Upper lobe of right lung (tissue), 1 donor: Measurements from ENCODE around the gene SCAMP1. TPM values are rescaled to one million over a fixed set of nuclear protein-coding genes. Genes with fewer than 3 reads are reported as not detected.

Experiments
- ATAC-seq: fragments of 200-7000 bp; cut with Tn5 transposase; one replicate; pipeline ENCODE4 v1.9.1; 2020; ENCODE audit warnings: mild to moderate bottlenecking, moderate library complexity
- DNase-seq: peaks from one replicate; pipeline ENCODE4 v3.0.0-alpha.2; 2020
- H3K27ac ChIP-seq: fragments of 200-600 bp; one replicate; pipeline ENCODE4 v1.8.0; 2022
- H3K27me3 ChIP-seq: fragments of 200-600 bp; one replicate; pipeline ENCODE4 v1.8.0; 2022; ENCODE audit warnings: mild to moderate bottlenecking
- H3K36me3 ChIP-seq: fragments of 200-600 bp; one replicate; pipeline ENCODE4 v1.8.0; 2022
- H3K4me1 ChIP-seq: fragments of 200-600 bp; one replicate; pipeline ENCODE4 v1.8.0; 2022
- H3K4me3 ChIP-seq: fragments of 200-600 bp; one replicate; pipeline ENCODE4 v1.8.0; 2022; ENCODE audit warnings: mild to moderate bottlenecking
- H3K9me3 ChIP-seq: fragments of 200-600 bp; one replicate; pipeline ENCODE4 v1.8.0; 2022
- intact Hi-C: fragments of 100-400 bp; cut with DNase I; formaldehyde crosslinking; loops from one replicate; pipeline ENCODE4 v1.11.0; 2022
- total RNA-seq: library from RNA; stranded (reverse); fragmentation: NEBNext Ultra II Directional; extraction: Animal tissue kit (Norgen Biotek cat#: 25700); gene quantifications from one replicate; pipeline ENCODE4 v1.2.1, GENCODE V29; 2021
- TF ChIP-seq, protein P1 (sequence below): fragments of 200-600 bp; IDR thresholded peaks from one replicate; pipeline ENCODE4 v1.8.0; 2022; ENCODE audit warnings: antibody characterized with exemption
- donor health status: DM: no; HTN: yes; CAD: no; lungs with severe emphysema.

SCAMP1 gene
- total RNA-seq, 1 donor from 2014 or later, result 35.9 TPM

DNA sequence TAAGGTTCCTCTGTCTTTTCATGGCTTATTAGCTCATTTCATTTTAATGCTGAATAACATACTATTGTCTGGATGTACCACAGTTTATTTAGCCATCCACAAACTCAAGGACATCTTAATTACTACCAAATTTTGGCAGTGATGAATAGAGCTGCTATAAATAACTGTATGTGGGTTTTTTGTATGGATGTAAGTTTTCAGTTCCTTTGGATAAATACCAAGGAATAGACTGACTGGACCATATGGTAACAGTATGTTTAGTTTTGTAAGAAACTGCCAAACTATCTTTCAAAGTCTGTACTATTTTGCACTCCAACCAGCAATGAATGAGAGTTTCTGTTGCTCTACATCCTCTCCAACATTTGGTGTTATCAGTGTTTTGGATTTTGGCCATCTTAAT is 38.7 kb downstream of the SCAMP1 start:
- DNase-seq, result no peak
- no peak overlapping the region for H3K4me3 ChIP-seq
- no peaks in the 10 kb centered on the region for H3K36me3 ChIP-seq
- H3K27ac ChIP-seq, result no peak overlapping the region
- intact Hi-C loops, result no loop called here
- H3K4me1 ChIP-seq, result no peaks in the 10 kb centered on the region
- H3K9me3 ChIP-seq, result no peaks in the 10 kb centered on the region
- TF ChIP-seq, protein P1, sequence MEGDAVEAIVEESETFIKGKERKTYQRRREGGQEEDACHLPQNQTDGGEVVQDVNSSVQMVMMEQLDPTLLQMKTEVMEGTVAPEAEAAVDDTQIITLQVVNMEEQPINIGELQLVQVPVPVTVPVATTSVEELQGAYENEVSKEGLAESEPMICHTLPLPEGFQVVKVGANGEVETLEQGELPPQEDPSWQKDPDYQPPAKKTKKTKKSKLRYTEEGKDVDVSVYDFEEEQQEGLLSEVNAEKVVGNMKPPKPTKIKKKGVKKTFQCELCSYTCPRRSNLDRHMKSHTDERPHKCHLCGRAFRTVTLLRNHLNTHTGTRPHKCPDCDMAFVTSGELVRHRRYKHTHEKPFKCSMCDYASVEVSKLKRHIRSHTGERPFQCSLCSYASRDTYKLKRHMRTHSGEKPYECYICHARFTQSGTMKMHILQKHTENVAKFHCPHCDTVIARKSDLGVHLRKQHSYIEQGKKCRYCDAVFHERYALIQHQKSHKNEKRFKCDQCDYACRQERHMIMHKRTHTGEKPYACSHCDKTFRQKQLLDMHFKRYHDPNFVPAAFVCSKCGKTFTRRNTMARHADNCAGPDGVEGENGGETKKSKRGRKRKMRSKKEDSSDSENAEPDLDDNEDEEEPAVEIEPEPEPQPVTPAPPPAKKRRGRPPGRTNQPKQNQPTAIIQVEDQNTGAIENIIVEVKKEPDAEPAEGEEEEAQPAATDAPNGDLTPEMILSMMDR, result no peak
- H3K27me3 ChIP-seq, result no peaks in the 10 kb centered on the region
- ATAC-seq, result no peak

- no peak overlapping the region for H3K27ac ChIP-seq
- H3K27me3 ChIP-seq, result no peaks in the 10 kb centered on the region
- intact Hi-C loops, result no loop called here
- DNase-seq, result no peak
- H3K4me1 ChIP-seq, result no peaks in the 10 kb centered on the region
- H3K9me3 ChIP-seq, result no peaks in the 10 kb centered on the region
- TF ChIP-seq, protein P1, result no peak
- H3K36me3 ChIP-seq, result no peaks in the 10 kb centered on the region
- H3K4me3 ChIP-seq, result no peak overlapping the region
- no peak for ATAC-seq
Observed at GRCh38 chr5:78404682-78405293, 44.4 kb downstream of the SCAMP1 start.

GRCh38 chr5:78405829-78406750 is 45.7 kb downstream of the SCAMP1 start:
- H3K36me3 ChIP-seq, result no peaks in the 10 kb centered on the region
- intact Hi-C loops, result no loop called here
- no peaks in the 10 kb centered on the region for H3K27me3 ChIP-seq
- no peak overlapping the region for H3K4me3 ChIP-seq
- DNase-seq, result no peak
- no peaks in the 10 kb centered on the region for H3K4me1 ChIP-seq
- no peak overlapping the region for H3K27ac ChIP-seq
- no peak for ATAC-seq
- H3K9me3 ChIP-seq, result no peaks in the 10 kb centered on the region
- TF ChIP-seq, protein P1, result no peak

GRCh38 chr5:78407458-78407857 is 47.0 kb downstream of the SCAMP1 start:
- DNase-seq, result no peak
- Histone ChIP-seq H3K4me1 (no peaks in the 10 kb centered on the region), H3K9me3 (no peaks in the 10 kb centered on the region), H3K27me3 (no peaks in the 10 kb centered on the region), H3K4me3 (no peak overlapping the region), H3K27ac (no peak overlapping the region), H3K36me3 (no peaks in the 10 kb centered on the region)
- intact Hi-C loops, result no loop called here
- TF ChIP-seq, protein P1, result no peak
- no peak for ATAC-seq

DNA sequence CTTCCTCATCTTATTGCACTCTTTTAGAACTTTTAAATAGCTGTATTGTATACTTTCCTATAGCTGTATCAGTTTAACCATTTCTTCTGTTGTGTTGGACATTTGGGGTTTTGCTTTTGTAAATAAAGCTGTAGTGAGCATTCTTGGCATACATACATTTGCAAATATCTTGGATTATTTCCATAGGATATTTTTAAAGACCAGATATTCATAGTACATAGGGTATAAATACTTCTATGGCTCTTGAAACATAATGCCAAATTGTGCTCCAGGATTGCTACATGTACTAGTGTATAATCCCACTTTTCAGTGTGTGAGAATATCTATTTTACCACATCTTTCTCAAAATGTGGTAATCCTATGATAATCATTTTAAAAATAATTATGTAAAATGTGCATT is 51.2 kb downstream of the SCAMP1 start:
- H3K9me3 ChIP-seq, result no peaks in the 10 kb centered on the region
- DNase-seq (no peak), ATAC-seq (no peak)
- no peaks in the 10 kb centered on the region for H3K4me1 ChIP-seq
- H3K27me3 ChIP-seq, result no peaks in the 10 kb centered on the region
- H3K27ac ChIP-seq, result no peak overlapping the region
- intact Hi-C loops, result no loop called here
- TF ChIP-seq, protein P1, result no peak
- peaks cover 13% of the 10 kb centered on the region for H3K36me3 ChIP-seq
- H3K4me3 ChIP-seq, result no peak overlapping the region
